GM23248 (cell line): ENCODE measurements around the gene PICALM. TPM values are rescaled to one million over a fixed set of nuclear protein-coding genes. Genes with fewer than 3 reads are reported as not detected.

ENCODE experiments used
- DNase-seq: peaks from one replicate; pipeline ENCODE4 v3.0.0-alpha.2; 2015
- H2AFZ ChIP-seq: fragments of 200-600 bp; sonication (generic); 2 replicates; pipeline ENCODE4 v1.6.1; 2016; ENCODE audit warnings: antibody characterized with exemption
- H3F3A ChIP-seq: fragments of 200-600 bp; sonication (generic); 2 replicates; pipeline ENCODE4 v1.6.1; 2016; ENCODE audit warnings: mild to moderate bottlenecking, antibody characterized with exemption, mixed run types; ENCODE audit not compliant: insufficient read depth
- H3K27ac ChIP-seq: fragments of 200-600 bp; sonication (generic); 2 replicates; pipeline ENCODE4 v1.5.1; 2016; ENCODE audit warnings: mild to moderate bottlenecking
- H3K27me3 ChIP-seq: fragments of 200-600 bp; sonication (generic); replicated peaks from 2 replicates; pipeline ENCODE4 v1.6.1; 2016; ENCODE audit warnings: mild to moderate bottlenecking; ENCODE audit not compliant: insufficient read depth
- H3K36me3 ChIP-seq: fragments of 200-600 bp; sonication (generic); 2 replicates; pipeline ENCODE4 v1.6.1; 2016; ENCODE audit warnings: low read depth, mild to moderate bottlenecking
- H3K4me1 ChIP-seq: fragments of 200-600 bp; sonication (generic); 2 replicates; pipeline ENCODE4 v1.6.1; 2016; ENCODE audit warnings: mild to moderate bottlenecking; ENCODE audit not compliant: insufficient read depth
- H3K4me2 ChIP-seq: fragments of 200-600 bp; sonication (generic); one replicate; pipeline ENCODE4 v1.6.1; 2016; ENCODE audit warnings: mild to moderate bottlenecking; ENCODE audit not compliant: unreplicated experiment
- H3K4me3 ChIP-seq: fragments of 200-600 bp; sonication (generic); 2 replicates; pipeline ENCODE4 v1.5.1; 2016; ENCODE audit warnings: mild to moderate bottlenecking
- H3K79me2 ChIP-seq: fragments of 200-600 bp; sonication (generic); 2 replicates; pipeline ENCODE4 v1.6.1; 2016; ENCODE audit warnings: mild to moderate bottlenecking; ENCODE audit not compliant: insufficient read depth
- H3K9ac ChIP-seq: fragments of 200-600 bp; sonication (generic); 2 replicates; pipeline ENCODE4 v1.6.1; 2016; ENCODE audit warnings: mild to moderate bottlenecking
- H3K9me2 ChIP-seq: fragments of 200-600 bp; sonication (generic); 2 replicates; pipeline ENCODE4 v1.6.1; 2016; ENCODE audit warnings: mixed run types, mild to moderate bottlenecking, moderate library complexity; ENCODE audit not compliant: insufficient read depth
- H3K9me3 ChIP-seq: fragments of 200-600 bp; sonication (generic); one replicate; pipeline ENCODE4 v1.6.1; 2017; ENCODE audit warnings: low read depth
- H4K20me1 ChIP-seq: fragments of 200-600 bp; sonication (generic); 2 replicates; pipeline ENCODE4 v1.6.0; 2016; ENCODE audit not compliant: insufficient read depth
- EZH2 ChIP-seq: fragments of 200-600 bp; sonication (generic); IDR thresholded peaks from 2 replicates; pipeline ENCODE4 v1.6.1; 2018; ENCODE audit warnings: antibody characterized with exemption, mild to moderate bottlenecking; ENCODE audit not compliant: insufficient read depth, poor library complexity, severe bottlenecking
- EZH2phosphoT487 ChIP-seq: fragments of 200-600 bp; sonication (generic); IDR thresholded peaks from 2 replicates; pipeline ENCODE4 v1.6.1; 2018; ENCODE audit warnings: antibody characterized with exemption, moderate library complexity, mild to moderate bottlenecking, low read depth; ENCODE audit not compliant: insufficient read depth
- WGBS, 2 experiments: methylation state at CpG; one replicate each; pipeline ENCODE4 v1.1.6; 2015 to 2017; ENCODE audit warnings: low lambda C conversion rate in 2 of 2, low coverage in 1 of 2; ENCODE audit errors: missing lambda C conversion rate in 2 of 2; 5-methylcytosine and 5-hydroxymethylcytosine counted together
- in situ Hi-C: fragments of 300-500 bp; cut with MboI; formaldehyde crosslinking; loops from 2 replicates; pipeline ENCODE4 v1.15.0; 2020
- polyA plus RNA-seq: library from polyadenylated mRNA; unstranded; fragments of >200 nt; fragmentation: Nextera tagmentation; extraction: Ambion mirVana; gene quantifications from 2 replicates; pipeline ENCODE4 v1.2.1, GENCODE V29; 2016
- total RNA-seq: library from RNA; depleted of rRNA; stranded (reverse); fragments of >200 nt; shearing (Covaris generic); gene quantifications from 2 replicates; pipeline ENCODE4 v1.2.3, GENCODE V29; 2014

PICALM gene
- total and polyA plus RNA-seq, 2 experiments from 2014 or later, result 73.2 to 310 TPM

- Histone ChIP-seq H3K27ac (peak overlapping the region; percentile 52), H3K9me3 (no peaks in the 10 kb centered on the region), H3K36me3 (peaks cover 52% of the 10 kb centered on the region), H3K9me2 (no peaks in the 10 kb centered on the region), H3K4me2 (no peak overlapping the region), H3K9ac (no peak overlapping the region), H3K4me3 (no peak overlapping the region), H3K27me3 (no peaks in the 10 kb centered on the region), H3K4me1 (peaks cover 36% of the 10 kb centered on the region), H3K79me2 (peaks cover 90% of the 10 kb centered on the region), H2AFZ (no peak overlapping the region), H3F3A (peaks cover 80% of the 10 kb centered on the region), H4K20me1 (no peaks in the 10 kb centered on the region; the same call in 1 of the 2 replicates)
- peak; percentile 79 for DNase-seq
- TF ChIP-seq EZH2phosphoT487 (no peak), EZH2 (no peak)
- 52 to 53% methylated on average over 2 of the region's 2 CpGs for WGBS, 2 experiments
- in situ Hi-C loops, result loop anchor here (25.0 kb wide), 1 partner anchor 278 kb away; the partner anchor contains the start of gene CCDC89
These were observed 103.7 kb downstream of the PICALM start for GRCh38 chr11:85965202-85965601.

- Histone ChIP-seq H3K36me3 (peaks cover 67% of the 10 kb centered on the region), H3K9ac (no peak overlapping the region), H3K9me3 (no peaks in the 10 kb centered on the region), H3K9me2 (no peaks in the 10 kb centered on the region), H3K27ac (no peak overlapping the region), H3K79me2 (peaks cover 100% of the 10 kb centered on the region), H3K27me3 (no peaks in the 10 kb centered on the region), H3F3A (peaks cover 73% of the 10 kb centered on the region), H3K4me1 (peaks cover 12% of the 10 kb centered on the region), H4K20me1 (no peaks in the 10 kb centered on the region; the same call in 1 of the 2 replicates), H3K4me2 (no peak overlapping the region), H3K4me3 (no peak overlapping the region), H2AFZ (no peak overlapping the region)
- 70 to 73% methylated on average over 5 of the region's 5 CpGs for WGBS, 2 experiments
- TF ChIP-seq EZH2, result no peak
- no peak for TF ChIP-seq EZH2phosphoT487
- in situ Hi-C loops, result loop anchor here (25.0 kb wide), 1 partner anchor 275 kb away; the partner anchor contains the start of gene CCDC89
- no peak for DNase-seq
These were observed 106.9 kb downstream of the PICALM start for GRCh38 chr11:85961930-85962363.

- Histone ChIP-seq H3K27ac (peak overlapping the region; percentile 14; the same call in 1 of the 2 replicates), H3F3A (peaks cover 73% of the 10 kb centered on the region), H4K20me1 (no peaks in the 10 kb centered on the region; the same call in 1 of the 2 replicates), H3K79me2 (peaks cover 100% of the 10 kb centered on the region), H3K9ac (no peak overlapping the region), H3K4me2 (no peak overlapping the region), H3K9me2 (no peaks in the 10 kb centered on the region), H3K9me3 (no peaks in the 10 kb centered on the region), H3K4me3 (no peak overlapping the region), H3K36me3 (peaks cover 67% of the 10 kb centered on the region), H3K27me3 (no peaks in the 10 kb centered on the region), H3K4me1 (peaks cover 19% of the 10 kb centered on the region), H2AFZ (no peak overlapping the region)
- in situ Hi-C loops, result loop anchor here (25.0 kb wide), 1 partner anchor 274 kb away; the partner anchor contains the start of gene CCDC89
- DNase-seq, result no peak
- WGBS, 2 experiments, result 42 to 44% methylated on average over 6 of the region's 6 CpGs
- no peak for TF ChIP-seq EZH2
- TF ChIP-seq EZH2phosphoT487, result no peak
These were observed 107.8 kb downstream of the PICALM start for GRCh38 chr11:85961130-85961529.

- H3K27ac ChIP-seq, result no peak overlapping the region; the same call in 1 of the 2 replicates
- H3K4me1 ChIP-seq, result peaks cover 23% of the 10 kb centered on the region
- no peak overlapping the region for H3K9ac ChIP-seq
- no peaks in the 10 kb centered on the region for H3K9me3 ChIP-seq
- peaks cover 75% of the 10 kb centered on the region for H3F3A ChIP-seq
- TF ChIP-seq EZH2phosphoT487 (no peak), EZH2 (no peak)
- H3K79me2 ChIP-seq, result peaks cover 99% of the 10 kb centered on the region
- H3K27me3 ChIP-seq, result no peaks in the 10 kb centered on the region
- H4K20me1 ChIP-seq, result no peaks in the 10 kb centered on the region; the same call in 1 of the 2 replicates
- H3K9me2 ChIP-seq, result no peaks in the 10 kb centered on the region
- peaks cover 69% of the 10 kb centered on the region for H3K36me3 ChIP-seq
- no peak for DNase-seq
- no peak overlapping the region for H3K4me2 ChIP-seq
- H3K4me3 ChIP-seq, result no peak overlapping the region
- no peak overlapping the region for H2AFZ ChIP-seq
- in situ Hi-C loops, result loop anchor here (25.0 kb wide), 1 partner anchor 273 kb away; the partner anchor contains the start of gene CCDC89
- WGBS, 2 experiments, result 88 to 94% methylated on average over 3 of the region's 3 CpGs
These were observed 108.2 kb downstream of the PICALM start for GRCh38 chr11:85960678-85961077.
